ENCODE results near the gene TM9SF1.

The TM9SF1 gene

DNA sequence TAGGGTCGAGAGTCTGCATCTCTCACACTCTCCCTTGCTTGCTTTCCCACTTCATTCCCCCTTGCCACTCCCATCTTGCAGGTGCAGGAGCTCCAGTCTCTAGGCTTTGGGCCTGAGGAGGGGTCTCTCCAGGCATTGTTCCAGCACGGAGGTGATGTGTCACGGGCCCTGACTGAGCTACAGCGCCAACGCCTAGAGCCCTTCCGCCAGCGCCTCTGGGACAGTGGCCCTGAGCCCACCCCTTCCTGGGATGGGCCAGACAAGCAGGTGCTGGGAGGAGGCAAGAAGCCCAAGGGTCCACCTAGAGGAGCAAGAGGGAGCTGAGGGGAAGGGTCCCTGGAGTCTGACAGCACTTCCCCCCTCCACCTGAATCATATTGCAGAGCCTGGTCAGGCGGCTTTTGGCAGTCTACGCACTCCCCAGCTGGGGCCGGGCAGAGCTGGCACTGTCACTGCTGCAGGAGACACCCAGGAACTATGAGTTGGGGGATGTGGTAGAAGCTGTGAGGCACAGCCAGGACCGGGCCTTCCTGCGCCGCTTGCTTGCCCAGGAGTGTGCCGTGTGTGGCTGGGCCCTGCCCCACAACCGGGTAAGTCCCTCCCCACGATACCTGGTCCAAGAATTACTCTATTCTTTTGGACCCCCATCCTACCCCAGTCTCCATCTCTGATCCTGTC lies 43.7 kb downstream of the TM9SF1 start:
- H3K4me3 ChIP-seq (ENCODE audit: low read length) = no peak overlapping the region
- H3K4me1 ChIP-seq (ENCODE audit: low read length) = peaks cover 7% of the 10 kb centered on the region
- H3K36me3 ChIP-seq (replicated peaks; ENCODE audit: insufficient read depth, low read length) = no peaks in the 10 kb centered on the region
- no peak overlapping the region for H3K27ac ChIP-seq (ENCODE audit: low read length)
- no peak for DNase-seq
- H3F3A ChIP-seq (ENCODE audit: insufficient read depth, low read length) = peaks cover 5% of the 10 kb centered on the region; the same call in 1 of the 2 replicates
- peaks cover 20% of the 10 kb centered on the region for H3K79me2 ChIP-seq (ENCODE audit: low read length)
- no peaks in the 10 kb centered on the region for H3K9me2 ChIP-seq (replicated peaks; ENCODE audit: insufficient read depth, low read length)
- TF ChIP-seq EZH2 (optimal IDR thresholded peaks at IDR 0.05; ENCODE audit: low read depth, low read length) = no peak
- TF ChIP-seq, protein P1, sequence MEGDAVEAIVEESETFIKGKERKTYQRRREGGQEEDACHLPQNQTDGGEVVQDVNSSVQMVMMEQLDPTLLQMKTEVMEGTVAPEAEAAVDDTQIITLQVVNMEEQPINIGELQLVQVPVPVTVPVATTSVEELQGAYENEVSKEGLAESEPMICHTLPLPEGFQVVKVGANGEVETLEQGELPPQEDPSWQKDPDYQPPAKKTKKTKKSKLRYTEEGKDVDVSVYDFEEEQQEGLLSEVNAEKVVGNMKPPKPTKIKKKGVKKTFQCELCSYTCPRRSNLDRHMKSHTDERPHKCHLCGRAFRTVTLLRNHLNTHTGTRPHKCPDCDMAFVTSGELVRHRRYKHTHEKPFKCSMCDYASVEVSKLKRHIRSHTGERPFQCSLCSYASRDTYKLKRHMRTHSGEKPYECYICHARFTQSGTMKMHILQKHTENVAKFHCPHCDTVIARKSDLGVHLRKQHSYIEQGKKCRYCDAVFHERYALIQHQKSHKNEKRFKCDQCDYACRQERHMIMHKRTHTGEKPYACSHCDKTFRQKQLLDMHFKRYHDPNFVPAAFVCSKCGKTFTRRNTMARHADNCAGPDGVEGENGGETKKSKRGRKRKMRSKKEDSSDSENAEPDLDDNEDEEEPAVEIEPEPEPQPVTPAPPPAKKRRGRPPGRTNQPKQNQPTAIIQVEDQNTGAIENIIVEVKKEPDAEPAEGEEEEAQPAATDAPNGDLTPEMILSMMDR (IDR thresholded peaks at IDR 0.05; ENCODE audit: low read length) = no peak
- no peak for TF ChIP-seq EZH2phosphoT487 (IDR thresholded peaks at IDR 0.05; ENCODE audit: low read length)
- no peaks in the 10 kb centered on the region for H4K20me1 ChIP-seq (ENCODE audit: insufficient read depth, low read length)
- no peaks in the 10 kb centered on the region for H3K27me3 ChIP-seq (replicated peaks; ENCODE audit: insufficient read depth, low read length)
- no peaks in the 10 kb centered on the region for H3K9me3 ChIP-seq (replicated peaks; ENCODE audit: insufficient read depth, low read length)
- H2AFZ ChIP-seq (ENCODE audit: low read length) = no peak overlapping the region
- H3K9ac ChIP-seq (ENCODE audit: low read length) = no peak overlapping the region
- H3K4me2 ChIP-seq (ENCODE audit: low read depth, low read length) = no peak overlapping the region

DNA sequence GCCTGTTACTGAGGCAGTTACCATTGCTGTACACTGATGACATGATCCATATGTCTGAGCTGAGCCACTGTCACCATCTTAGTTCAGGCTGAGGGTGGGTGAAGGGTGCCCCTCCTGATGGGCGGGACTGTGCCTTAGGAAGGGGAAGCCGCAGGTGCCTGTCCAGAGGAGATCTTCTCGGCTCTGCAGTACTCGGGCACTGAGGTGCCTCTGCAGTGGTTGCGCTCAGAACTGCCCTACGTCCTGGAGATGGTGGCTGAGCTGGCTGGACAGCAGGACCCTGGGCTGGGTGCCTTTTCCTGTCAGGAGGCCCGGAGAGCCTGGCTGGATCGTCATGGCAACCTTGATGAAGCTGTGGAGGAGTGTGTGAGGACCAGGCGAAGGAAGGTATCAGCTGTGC lies 44.2 kb downstream of the TM9SF1 start:
- Histone ChIP-seq H3K4me1 (ENCODE audit: low read length) (peaks cover 7% of the 10 kb centered on the region), H3K9me2 (replicated peaks; ENCODE audit: insufficient read depth, low read length) (no peaks in the 10 kb centered on the region), H3K79me2 (ENCODE audit: low read length) (peaks cover 24% of the 10 kb centered on the region), H3K4me2 (ENCODE audit: low read depth, low read length) (no peak overlapping the region), H3K9ac (ENCODE audit: low read length) (no peak overlapping the region), H3K4me3 (ENCODE audit: low read length) (no peak overlapping the region), H3K27ac (ENCODE audit: low read length) (no peak overlapping the region), H3K27me3 (replicated peaks; ENCODE audit: insufficient read depth, low read length) (no peaks in the 10 kb centered on the region), H4K20me1 (ENCODE audit: insufficient read depth, low read length) (no peaks in the 10 kb centered on the region), H3F3A (ENCODE audit: insufficient read depth, low read length) (peaks cover 5% of the 10 kb centered on the region; the same call in 1 of the 2 replicates), H3K9me3 (replicated peaks; ENCODE audit: insufficient read depth, low read length) (no peaks in the 10 kb centered on the region), H3K36me3 (replicated peaks; ENCODE audit: insufficient read depth, low read length) (no peaks in the 10 kb centered on the region), H2AFZ (ENCODE audit: low read length) (no peak overlapping the region)
- no peak for TF ChIP-seq EZH2phosphoT487 (IDR thresholded peaks at IDR 0.05; ENCODE audit: low read length)
- no peak for TF ChIP-seq EZH2 (optimal IDR thresholded peaks at IDR 0.05; ENCODE audit: low read depth, low read length)
- TF ChIP-seq, protein P1 (IDR thresholded peaks at IDR 0.05; ENCODE audit: low read length) = no peak
- no peak for DNase-seq

DNA sequence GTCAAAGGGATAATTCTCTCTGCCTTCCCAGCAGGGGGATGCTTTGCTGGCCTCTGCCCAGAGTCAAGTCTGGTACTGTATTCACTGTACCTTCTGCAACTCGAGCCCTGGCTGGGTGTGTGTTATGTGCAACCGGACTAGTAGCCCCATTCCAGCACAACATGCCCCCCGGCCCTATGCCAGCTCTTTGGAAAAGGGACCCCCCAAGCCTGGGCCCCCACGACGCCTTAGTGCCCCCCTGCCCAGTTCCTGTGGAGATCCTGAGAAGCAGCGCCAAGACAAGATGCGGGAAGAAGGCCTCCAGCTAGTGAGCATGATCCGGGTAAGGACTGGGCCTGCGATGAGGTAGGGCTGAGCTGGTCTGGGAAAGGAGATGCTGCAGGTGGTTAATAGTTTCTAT lies 44.7 kb downstream of the TM9SF1 start:
- H2AFZ ChIP-seq (ENCODE audit: low read length) = no peak overlapping the region
- H3K9ac ChIP-seq (ENCODE audit: low read length) = no peak overlapping the region
- no peaks in the 10 kb centered on the region for H3K36me3 ChIP-seq (replicated peaks; ENCODE audit: insufficient read depth, low read length)

More for the DNA sequence above, 44.7 kb downstream of the TM9SF1 start:
- H3F3A ChIP-seq (ENCODE audit: insufficient read depth, low read length) = peaks cover 5% of the 10 kb centered on the region; the same call in 1 of the 2 replicates
- H3K79me2 ChIP-seq (ENCODE audit: low read length) = peaks cover 28% of the 10 kb centered on the region
- no peak overlapping the region for H3K4me3 ChIP-seq (ENCODE audit: low read length)
- H3K27ac ChIP-seq (ENCODE audit: low read length) = no peak overlapping the region
- TF ChIP-seq EZH2 (optimal IDR thresholded peaks at IDR 0.05; ENCODE audit: low read depth, low read length) = no peak
- TF ChIP-seq EZH2phosphoT487 (IDR thresholded peaks at IDR 0.05; ENCODE audit: low read length) = no peak
- TF ChIP-seq, protein P1 (IDR thresholded peaks at IDR 0.05; ENCODE audit: low read length) = no peak
- H3K27me3 ChIP-seq (replicated peaks; ENCODE audit: insufficient read depth, low read length) = no peaks in the 10 kb centered on the region
- H3K9me2 ChIP-seq (replicated peaks; ENCODE audit: insufficient read depth, low read length) = no peaks in the 10 kb centered on the region
- DNase-seq = no peak
- no peaks in the 10 kb centered on the region for H3K9me3 ChIP-seq (replicated peaks; ENCODE audit: insufficient read depth, low read length)
- peaks cover 8% of the 10 kb centered on the region for H3K4me1 ChIP-seq (ENCODE audit: low read length)
- no peaks in the 10 kb centered on the region for H4K20me1 ChIP-seq (ENCODE audit: insufficient read depth, low read length)
- H3K4me2 ChIP-seq (ENCODE audit: low read depth, low read length) = no peak overlapping the region
